T-helper 1 cell (primary cell): ENCODE measurements around the gene RAB12.
"Not testable (repeated sequence)": the region's sequence is repeated elsewhere in the genome, so short reads cannot be mapped to it uniquely, and the experiment has no call there.

ENCODE experiments used
- DNase-seq, 5 donors: peaks; one replicate each; pipeline ENCODE4 v3.0.0-alpha.2; 2012 to 2020
- total RNA-seq, 4 donors: gene quantifications; one replicate each; lab custom pipeline; 2026; lab: John Stamatoyannopoulos, UW

The RAB12 gene, protein sequence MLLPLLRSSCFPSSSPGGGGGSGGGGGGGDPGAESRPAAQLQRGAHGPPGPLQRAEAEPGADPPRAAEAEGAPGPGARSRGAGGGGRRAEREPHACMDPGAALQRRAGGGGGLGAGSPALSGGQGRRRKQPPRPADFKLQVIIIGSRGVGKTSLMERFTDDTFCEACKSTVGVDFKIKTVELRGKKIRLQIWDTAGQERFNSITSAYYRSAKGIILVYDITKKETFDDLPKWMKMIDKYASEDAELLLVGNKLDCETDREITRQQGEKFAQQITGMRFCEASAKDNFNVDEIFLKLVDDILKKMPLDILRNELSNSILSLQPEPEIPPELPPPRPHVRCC
- total RNA-seq = 10.2 to 17.5 (median 16.6) reads per million in 4 donors

DNA sequence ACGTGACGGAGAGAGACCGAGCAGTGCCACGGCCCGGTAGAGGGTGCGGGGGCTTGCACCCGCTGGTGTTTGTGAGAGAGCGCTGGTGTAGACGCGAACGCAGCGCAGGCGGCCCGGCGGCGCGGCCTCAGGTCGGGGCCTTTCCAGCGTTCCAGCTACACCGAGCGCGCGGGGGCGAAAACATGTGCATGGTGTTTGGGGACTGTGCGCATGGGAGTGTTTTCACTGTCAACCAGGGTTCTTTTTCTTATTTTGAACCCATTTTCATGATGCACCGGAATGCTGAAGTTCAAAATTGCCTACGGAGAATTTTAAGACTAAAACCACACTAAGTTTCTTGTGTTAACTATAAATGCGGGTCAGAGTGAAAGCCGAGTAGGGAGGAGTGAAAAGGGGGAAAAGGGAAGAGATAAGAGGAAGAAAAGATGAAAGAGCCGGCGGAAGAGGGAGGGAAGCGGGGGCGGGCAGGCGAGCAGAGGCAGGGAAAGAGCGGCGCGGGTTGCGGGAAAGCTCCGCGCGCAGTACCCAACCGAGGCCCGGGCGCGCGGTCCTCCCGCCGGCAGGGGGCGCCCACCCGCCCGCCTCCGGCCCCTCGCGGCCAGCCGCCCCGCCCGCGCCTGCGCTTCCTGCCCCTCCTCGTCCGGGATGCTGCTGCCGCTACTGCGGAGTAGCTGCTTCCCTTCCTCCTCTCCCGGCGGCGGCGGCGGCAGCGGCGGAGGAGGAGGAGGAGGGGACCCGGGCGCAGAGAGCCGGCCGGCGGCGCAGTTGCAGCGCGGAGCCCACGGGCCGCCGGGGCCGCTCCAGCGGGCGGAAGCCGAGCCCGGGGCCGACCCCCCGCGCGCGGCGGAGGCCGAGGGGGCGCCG, at the start of gene RAB12:
Gene RAB12 (plus strand): TSS at position 643 of the 864 bp plus-strand sequence. CDS start 3 bp downstream, at position 646.
- DNase-seq = peak; percentile 77 to 88 (median 79)

DNA sequence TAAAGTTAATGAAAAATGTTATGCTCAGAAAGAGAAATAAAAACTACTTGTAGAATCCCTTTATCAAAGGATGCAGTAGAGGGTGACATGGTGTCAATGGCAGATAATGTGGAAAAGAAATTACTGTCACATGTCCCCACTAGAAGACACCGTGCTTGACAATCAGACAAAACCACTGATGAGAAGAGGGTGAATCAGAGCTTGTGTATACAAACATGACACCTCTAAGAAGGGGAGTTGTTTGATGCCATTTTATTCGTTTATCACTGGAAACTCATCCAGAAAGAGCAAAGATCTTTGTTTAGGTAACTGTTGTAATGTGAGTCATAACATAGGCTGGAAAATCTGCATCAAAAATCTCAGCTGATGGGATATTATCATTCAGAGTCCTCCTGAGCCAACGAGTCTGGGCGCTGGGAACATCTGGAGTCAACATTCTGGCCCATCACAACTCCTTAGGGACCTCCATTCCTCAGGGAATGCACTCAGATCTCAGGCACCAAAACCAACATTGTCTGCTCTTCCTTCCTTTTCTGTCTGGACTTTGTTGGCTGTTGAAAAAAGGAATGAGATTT, 49.5 kb upstream of the RAB12 start:
- DNase-seq = no peak

DNA sequence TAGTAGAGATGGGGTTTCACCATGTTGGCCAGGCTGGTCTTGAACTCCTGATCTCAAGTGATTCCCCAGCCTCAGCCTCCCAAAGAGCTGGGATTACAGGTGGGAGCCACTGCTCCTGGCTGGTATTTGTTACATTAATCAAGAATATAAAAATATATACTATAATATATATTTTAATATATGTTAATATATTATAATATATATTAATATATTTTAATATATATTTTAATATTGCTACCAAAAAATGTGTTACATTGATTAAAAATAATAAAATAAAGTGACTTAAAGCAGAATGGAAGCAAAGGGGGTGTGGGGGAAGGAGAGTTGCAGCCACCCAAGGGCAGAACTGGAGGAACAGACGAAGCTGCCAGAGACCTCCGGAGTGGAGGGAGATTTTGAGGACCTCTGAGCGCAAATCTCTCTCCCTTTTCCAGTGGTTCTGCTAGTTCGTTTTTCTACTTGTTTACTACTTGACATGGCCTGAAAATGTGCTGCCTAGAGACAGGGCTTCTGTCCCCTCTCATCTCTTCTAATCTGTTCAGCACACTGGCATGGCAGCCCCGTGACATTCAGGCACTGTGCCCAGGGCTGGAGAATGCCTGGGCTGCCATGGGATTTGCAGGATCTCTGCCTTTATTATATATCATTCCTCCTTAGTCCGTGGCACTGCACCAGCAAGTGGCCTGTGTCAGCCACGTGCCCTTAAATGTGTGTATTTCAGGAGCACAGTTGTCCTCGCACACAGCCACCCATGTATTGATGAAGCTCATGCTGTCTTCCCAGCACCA, 47.9 kb upstream of the RAB12 start:
- DNase-seq = no peak

DNA sequence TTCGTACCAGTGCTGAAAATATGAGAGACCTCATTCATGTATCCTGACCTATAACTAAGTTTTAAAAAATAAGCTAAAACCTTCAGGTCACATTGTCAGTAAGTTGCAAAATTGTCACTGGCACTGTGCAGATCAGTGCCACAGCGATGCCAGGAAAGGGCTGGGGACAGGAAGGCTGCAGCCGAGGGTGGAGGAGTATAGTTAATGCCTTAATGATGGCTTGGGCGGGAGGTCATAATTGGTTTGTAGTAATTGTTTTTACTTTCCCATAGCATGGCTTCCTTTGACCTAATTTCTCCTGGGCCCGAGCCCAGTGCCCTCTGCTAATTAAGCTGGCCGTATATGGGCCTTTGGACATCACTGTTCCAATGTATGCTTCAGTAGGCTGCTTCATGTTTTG, 47.2 kb upstream of the RAB12 start:
- DNase-seq = no peak

DNA sequence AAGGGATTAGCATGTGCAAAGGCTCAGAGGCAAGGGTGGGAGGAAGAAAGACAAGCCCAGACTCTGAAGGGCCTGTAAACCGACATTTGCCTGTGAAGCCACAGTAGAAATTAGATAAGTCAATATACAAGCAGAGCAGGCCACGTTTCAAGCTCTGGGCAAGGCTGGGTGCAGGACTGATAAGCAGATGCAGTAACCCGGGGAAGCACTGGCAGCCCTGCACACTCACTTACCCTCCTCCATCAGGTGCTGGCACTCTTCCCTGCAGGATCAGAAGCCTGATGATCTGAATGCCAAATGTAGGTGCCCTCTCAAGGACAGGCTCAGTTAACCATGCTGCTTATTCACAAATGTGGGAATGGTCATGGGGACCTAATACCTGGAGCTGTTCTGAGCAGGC, 46.3 kb upstream of the RAB12 start:
- DNase-seq = no peak

DNA sequence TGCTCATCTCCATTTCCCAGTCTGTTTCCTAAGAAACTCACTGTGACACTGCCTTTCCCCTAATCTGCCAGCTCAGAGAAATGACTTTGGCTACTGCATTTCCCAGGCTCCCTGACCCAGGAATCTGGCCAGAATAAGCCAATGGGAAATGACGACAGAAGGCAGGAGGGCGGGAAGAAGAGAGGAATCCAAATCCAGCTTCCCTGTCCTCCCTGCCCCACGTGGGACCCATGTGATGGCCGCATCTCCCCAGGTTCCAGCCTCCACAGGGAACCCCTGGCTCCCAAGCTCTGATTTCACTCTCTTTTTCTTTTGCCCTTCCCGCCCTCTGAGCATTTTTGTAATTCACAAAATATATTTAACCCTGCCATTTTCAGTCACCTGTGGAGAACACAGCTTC, 37.8 kb upstream of the RAB12 start:
- DNase-seq = no peak

DNA sequence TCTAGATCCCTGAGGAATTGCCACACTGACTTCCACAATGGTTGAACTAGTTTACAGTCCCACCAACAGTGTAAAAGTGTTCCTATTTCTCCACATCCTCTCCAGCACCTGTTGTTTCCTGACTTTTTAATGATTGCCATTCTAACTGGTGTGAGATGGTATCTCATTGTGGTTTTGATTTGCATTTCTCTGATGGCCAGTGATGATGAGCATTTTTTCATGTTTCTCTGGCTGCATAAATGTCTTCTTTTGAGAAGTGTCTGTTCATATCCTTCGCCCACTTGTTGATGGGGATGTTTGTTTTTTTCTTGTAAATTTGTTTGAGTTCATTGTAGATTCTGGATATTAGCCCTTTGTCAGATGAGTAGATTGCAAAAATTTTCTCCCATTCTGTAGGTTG, 35.5 kb upstream of the RAB12 start:
- DNase-seq = not testable (repeated sequence)

DNA sequence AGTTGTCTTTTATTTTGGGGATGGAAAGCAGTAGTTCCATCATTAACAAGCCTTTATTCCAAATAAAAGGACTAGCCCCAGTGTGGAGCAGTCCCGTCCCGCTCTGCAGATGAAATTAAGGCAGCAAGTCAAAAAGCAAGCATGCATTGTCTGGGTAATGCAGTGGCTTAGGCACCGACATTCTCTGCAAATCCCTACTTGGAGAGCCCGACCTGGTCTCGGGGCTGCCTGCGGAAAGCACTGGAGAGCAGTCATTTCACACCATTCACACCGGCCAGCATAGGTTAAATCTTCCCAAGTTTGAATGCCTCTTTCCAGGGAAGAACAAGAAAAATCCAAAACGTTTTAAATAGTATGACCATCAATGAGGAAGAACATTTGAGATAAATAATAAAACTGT, 24.4 kb upstream of the RAB12 start:
- DNase-seq = no peak

DNA sequence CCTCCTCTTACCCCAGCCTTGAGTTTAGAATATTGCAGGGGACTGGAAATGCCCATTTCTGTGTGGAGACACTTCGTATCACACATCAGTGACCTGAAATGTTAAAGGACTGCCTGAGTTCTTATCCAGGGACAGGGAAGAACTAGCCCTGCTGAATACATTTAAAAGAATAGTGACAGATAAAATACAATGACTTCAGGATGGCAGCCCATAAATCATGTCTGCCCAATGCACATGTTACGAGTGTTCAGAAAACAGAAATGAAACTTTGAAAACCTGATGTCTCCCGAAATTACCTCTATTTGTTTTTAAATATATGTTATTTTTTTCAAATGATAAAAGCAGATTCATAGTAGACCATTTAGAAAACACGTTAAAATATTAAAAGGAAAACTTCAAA, 22.3 kb upstream of the RAB12 start:
- no peak for DNase-seq

DNA sequence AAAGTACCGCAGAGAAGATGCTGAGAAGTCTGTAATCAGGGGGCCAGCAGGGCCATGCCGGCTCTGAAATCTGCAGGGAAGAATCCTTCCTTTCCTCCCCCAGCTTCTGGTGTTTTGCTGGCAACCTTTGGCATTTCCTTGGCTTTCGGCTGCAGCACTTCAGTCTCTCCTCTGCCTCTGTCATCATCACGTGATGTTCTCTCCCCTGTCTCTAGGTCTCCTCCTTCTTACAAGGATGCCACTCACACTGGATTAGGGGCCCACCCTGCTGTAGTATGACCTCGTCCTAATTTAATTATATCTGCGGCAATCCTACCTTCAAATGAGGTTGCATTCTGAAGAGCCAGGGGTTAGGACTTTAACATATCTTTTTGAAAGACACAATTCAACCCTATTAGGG, 13.8 kb upstream of the RAB12 start:
- DNase-seq = no peak

DNA sequence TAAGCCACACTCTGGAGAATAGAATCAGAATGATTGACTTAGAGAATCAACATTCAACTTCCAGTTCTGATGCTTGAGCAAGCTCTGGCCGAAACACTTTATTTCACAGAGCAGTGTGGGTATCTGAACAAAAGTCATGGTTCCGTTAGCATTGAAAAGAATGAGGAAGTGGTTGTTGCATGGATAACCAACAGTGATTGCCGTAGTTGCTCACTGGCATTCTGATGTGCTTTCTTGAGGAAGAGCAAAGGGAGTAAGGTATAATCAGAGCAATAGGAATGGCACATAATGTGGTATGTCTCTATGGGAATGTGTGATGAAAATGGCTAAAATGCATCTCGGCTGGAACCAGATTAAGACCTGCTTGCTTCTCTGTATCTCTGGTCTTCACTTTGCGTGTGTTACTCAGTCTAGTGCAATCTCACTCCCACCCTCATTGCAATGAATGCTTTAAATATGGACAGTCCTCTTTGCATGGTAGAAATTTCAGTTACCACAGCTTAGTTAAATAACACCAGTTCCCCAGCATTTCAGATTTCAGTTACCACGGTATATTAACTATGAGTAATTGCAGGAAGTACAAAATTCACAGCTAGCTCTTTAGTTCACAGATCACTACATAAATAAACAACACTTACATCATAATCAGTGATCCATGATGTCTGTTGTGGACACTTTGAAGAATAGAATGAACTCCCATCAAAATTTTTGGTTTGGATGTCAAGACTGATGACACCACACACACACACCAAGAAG, 7.8 kb upstream of the RAB12 start:
- DNase-seq = no peak

DNA sequence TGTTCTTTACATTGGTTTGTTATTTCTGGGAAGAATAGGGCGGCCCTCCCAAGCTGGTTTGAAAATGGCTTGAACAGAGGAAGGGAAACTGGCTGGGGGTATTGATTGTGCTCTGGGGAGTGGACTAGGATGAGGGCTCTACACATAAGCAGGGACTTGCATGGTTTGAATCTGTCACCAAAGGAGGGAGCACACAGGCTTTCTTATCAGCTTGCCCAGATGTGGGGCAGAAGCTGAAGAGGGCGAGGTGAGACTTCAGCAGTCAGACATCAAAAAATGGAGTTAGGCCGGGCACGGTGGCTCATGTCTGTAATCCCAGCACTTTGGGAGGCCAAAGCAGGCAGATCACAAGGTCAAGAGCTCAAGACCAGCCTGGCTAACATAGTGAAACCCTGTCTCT, 7.2 kb upstream of the RAB12 start:
- no peak for DNase-seq

DNA sequence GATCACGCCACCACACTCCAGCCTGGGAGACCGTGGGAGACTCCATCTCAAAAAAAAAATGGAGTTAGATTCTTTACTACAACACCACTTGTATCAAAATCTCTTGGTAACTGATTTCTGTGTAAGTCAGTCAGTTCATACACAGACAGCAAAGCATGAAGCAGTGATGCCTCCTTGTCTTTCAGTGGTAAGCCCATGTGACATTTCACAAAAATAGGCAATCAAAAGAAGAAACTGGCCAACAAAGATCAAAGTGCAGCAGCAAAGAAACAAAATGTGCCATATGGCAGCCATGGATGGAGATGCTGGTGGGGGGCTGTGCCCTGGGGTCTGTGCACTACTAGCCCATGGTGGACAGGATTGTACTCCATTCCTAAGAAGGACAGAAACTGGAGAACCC, 6.7 kb upstream of the RAB12 start:
- DNase-seq = no peak

DNA sequence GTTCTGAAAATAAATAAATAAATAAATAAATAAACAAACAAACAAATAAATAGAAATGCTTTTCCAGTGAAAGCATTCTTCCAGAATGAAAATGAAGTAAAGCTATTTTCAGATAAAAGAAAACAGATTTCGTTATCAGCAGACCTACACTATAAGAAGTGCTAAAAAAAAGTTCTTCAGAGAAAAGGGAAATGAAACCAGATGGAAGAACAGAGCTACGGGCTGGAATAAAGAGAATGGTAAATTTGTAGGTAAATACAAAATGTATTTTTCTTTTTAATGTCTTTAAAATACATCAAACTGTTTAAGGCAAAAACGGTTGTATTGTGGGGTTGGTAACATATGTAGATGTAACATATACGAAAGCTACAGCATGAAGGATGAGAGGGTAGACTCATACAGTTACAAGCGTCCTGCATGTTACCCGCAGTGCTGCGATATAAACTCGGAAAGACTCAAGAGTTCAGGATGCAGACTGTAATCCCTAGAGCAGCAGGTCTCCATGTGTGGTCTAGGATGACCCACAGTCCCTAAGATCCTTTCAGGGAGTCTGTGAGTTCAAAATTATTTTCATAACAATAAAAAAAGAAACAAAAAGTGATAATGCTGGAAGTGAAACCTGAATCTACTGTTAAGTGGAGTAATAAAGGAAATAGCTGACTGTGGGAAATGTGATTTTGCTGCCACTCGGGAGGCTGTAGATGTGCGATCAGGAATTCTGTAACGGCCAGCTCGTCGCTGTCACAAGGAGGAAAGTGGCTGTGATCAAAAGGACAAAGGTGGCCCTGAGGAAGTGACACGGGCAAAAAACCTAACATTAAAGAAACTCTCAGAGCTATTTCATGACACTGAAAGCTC, 5.3 kb upstream of the RAB12 start:
- DNase-seq = no peak

DNA sequence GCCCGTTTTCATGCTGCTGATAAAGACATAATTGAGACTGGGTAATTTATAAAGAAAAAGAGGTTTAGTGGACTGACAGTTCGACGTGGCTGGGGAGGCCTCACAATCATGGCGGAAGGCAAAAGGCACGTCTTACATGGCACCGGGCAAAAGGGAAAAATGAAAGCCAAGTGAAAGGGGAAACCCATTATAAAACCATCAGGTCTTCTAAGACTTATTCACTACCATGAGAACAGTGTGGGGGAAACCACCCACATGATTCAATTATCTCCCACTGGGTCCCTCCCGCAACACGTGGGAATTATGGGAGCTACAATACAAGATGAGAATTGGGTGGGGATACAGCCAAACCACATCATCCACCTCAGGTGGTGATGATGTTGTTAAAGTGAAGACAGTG, 3.3 kb upstream of the RAB12 start:
- DNase-seq = no peak

DNA sequence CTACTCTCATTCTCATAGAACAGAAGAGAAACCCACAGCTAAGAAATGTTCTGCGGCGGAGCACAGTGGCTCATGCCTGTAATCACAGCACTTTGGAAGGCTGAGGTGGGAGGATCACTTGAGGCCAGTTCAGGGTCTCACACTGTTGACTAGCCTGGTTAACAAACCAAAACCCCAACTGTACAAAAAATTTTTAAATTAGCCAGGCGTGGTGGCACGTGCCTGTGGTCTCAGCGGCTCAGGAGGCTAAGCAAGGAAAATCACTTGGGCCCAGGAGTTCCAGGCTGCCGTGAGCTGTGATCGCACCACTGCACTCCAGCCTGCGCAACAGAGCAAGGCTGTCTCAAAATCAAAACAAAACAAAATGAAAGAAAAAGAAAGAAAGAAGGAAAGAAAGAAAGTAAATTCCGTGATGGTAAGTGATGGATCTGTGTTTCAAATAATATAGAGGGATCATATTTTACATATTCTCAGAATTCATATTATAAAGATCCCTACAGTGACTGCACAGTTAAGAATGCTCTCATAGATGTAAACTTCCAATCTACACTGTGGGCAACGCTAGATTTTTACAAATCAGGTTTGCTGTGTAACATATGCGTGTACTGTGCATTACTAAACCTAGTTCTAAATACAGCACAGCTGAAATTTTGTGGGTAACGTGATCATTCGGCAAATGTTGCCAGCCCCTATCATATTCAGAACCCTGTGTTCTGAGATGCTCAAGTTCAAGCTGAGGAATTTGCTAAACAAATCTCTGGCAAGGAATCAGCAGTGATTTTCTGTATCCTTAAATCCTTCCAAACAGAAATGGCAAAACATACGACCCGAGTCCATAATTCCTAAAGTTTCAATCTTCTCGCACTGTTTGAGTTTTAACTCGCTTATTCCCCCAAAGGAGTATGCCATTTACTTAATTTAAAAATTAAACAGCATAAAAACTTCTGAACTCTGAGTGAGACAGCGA, 1.2 kb upstream of the RAB12 start:
- no peak for DNase-seq

DNA sequence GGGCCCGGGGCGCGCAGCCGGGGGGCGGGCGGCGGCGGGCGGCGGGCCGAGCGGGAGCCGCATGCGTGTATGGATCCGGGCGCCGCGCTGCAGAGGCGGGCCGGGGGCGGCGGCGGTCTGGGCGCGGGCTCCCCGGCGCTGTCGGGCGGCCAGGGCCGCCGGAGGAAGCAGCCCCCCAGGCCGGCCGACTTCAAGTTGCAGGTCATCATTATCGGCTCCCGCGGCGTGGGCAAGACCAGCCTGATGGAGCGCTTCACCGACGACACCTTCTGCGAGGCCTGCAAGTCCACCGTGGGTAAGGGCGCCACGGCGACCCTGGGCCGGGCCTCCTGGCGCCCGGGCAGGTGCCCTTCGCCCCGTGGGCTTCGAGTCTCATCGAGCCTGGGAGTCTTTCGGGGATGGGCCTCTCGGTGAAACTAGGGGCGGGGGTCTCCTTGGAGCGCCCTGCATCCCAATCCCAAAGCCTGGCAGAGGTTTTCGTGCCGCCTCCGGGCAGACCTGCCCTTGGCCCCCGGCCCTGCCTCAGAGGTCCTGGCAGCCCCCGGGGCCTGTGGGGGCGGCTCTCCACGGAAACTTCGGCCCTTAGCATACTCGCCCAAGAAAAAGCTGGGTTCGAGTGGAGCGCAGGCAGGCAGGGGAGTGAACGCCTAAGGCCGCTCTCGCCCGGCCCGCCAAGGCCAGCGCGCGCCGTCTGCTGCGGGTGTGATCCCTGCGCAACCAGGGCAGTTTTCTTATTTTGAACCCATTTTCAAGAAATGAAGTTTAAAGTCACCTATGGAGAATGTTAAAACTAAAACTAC, 622 bp downstream of the RAB12 start:
- peak in 3 of 5 donors; percentile 2 to 11 (median 10) for DNase-seq

DNA sequence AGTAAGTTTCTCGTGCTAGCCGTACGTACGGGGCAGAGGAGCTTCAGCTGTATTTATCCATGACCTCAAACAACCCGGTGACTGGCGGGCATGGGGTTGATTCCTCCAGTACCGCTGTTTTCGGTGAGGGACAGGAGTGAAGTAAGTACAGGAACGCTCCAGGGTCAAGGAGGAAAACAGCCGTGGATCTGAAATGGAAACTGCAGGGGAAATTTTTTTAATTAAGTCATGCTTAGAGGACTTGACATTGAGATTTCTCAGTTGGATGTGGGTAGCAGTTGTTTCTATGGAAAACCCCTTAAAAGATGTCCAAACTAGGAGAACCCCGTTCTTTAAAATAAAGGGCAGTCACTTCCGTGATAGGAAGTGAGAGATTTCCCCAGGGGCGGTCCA, 1.2 kb downstream of the RAB12 start:
- DNase-seq = peak in 1 of 5 donors; percentile 7
